Esophagus squamous epithelium (tissue), 4 donors: Measurements from ENCODE around the gene NPIPB4.
"Not testable (repeated sequence)": the region's sequence is repeated elsewhere in the genome, so short reads cannot be mapped to it uniquely, and the experiment has no call there.

ENCODE experiments used
- POLR2A ChIP-seq, 4 donors: fragments of 450-650 bp; IDR thresholded peaks; one replicate each; pipeline ENCODE4 v1.6.1; 2017; ENCODE audit warnings: antibody characterized with exemption in 4 of 4, mild to moderate bottlenecking in 4 of 4, moderate library complexity in 3 of 4
- TF ChIP-seq, protein P1 (sequence below), 6 experiments: fragments of 450-650 bp in 4 of 6; fragments of 200-600 bp in 2 of 6; sonication (generic) in 2 of 6; IDR thresholded peaks; one replicate each; pipeline ENCODE4 v1.5.1; 2016 to 2019; ENCODE audit warnings: antibody characterized with exemption in 6 of 6, mild to moderate bottlenecking in 4 of 6, moderate library complexity in 4 of 6

DNA sequence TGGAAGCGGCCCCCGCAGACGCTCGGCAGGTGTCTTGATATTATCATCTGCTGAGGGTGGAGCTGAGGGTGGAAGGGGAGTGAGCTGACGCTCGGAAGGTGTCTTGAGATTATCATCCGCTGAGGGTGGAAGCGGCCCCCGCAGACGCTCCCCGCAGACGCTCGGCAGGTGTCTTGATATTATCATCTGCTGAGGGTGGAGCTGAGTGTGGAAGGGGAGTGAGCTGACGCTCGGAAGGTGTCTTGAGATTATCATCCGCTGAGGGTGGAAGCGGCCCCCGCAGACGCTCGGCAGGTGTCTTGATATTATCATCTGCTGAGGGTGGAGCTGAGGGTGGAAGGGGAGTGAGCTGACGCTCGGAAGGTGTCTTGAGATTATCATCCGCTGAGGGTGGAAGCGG is 21.8 kb downstream of the NPIPB4 start:
- TF ChIP-seq, protein P1, sequence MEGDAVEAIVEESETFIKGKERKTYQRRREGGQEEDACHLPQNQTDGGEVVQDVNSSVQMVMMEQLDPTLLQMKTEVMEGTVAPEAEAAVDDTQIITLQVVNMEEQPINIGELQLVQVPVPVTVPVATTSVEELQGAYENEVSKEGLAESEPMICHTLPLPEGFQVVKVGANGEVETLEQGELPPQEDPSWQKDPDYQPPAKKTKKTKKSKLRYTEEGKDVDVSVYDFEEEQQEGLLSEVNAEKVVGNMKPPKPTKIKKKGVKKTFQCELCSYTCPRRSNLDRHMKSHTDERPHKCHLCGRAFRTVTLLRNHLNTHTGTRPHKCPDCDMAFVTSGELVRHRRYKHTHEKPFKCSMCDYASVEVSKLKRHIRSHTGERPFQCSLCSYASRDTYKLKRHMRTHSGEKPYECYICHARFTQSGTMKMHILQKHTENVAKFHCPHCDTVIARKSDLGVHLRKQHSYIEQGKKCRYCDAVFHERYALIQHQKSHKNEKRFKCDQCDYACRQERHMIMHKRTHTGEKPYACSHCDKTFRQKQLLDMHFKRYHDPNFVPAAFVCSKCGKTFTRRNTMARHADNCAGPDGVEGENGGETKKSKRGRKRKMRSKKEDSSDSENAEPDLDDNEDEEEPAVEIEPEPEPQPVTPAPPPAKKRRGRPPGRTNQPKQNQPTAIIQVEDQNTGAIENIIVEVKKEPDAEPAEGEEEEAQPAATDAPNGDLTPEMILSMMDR (IDR thresholded peaks at IDR 0.05): not testable (repeated sequence)
- TF ChIP-seq POLR2A (IDR thresholded peaks at IDR 0.05): not testable (repeated sequence)
